Measurements from ENCODE around the gene MYBPC3.

Gene MYBPC3

GRCh38 chr11:47358731-47359051 is 6.2 kb upstream of the MYBPC3 start:
- H3K4me3 ChIP-seq (ENCODE audit: low read depth, low read length), result no peak overlapping the region
- no peak for TF ChIP-seq CTCF (IDR thresholded peaks at IDR 0.05; ENCODE audit: borderline replicate concordance, insufficient read depth, low read depth, low read length)

GRCh38 chr11:47357985-47358730 is 5.7 kb upstream of the MYBPC3 start:
- no peak for TF ChIP-seq CTCF (IDR thresholded peaks at IDR 0.05; ENCODE audit: borderline replicate concordance, insufficient read depth, low read depth, low read length)
- no peak overlapping the region for H3K4me3 ChIP-seq (ENCODE audit: low read depth, low read length)

GRCh38 chr11:47356998-47357329 is 4.5 kb upstream of the MYBPC3 start:
- TF ChIP-seq CTCF (IDR thresholded peaks at IDR 0.05; ENCODE audit: borderline replicate concordance, insufficient read depth, low read depth, low read length), result no peak
- H3K4me3 ChIP-seq (ENCODE audit: low read depth, low read length), result no peak overlapping the region

GRCh38 chr11:47356129-47356997 is 3.9 kb upstream of the MYBPC3 start:
- no peak overlapping the region for H3K4me3 ChIP-seq (ENCODE audit: low read depth, low read length)
- no peak for TF ChIP-seq CTCF (IDR thresholded peaks at IDR 0.05; ENCODE audit: borderline replicate concordance, insufficient read depth, low read depth, low read length)

- peak; percentile 29; the same call in 1 of the 2 replicates for TF ChIP-seq CTCF (IDR thresholded peaks at IDR 0.05; ENCODE audit: borderline replicate concordance, insufficient read depth, low read depth, low read length)
- no peak overlapping the region for H3K4me3 ChIP-seq (ENCODE audit: low read depth, low read length)
Observed at GRCh38 chr11:47355283-47356128, 3.0 kb upstream of the MYBPC3 start.

- H3K4me3 ChIP-seq (ENCODE audit: low read depth, low read length), result no peak overlapping the region
- no peak for TF ChIP-seq CTCF (IDR thresholded peaks at IDR 0.05; ENCODE audit: borderline replicate concordance, insufficient read depth, low read depth, low read length)
Observed at GRCh38 chr11:47354913-47355282, 2.4 kb upstream of the MYBPC3 start.
